ENCODE data around the gene LAMTOR4.
"Not testable (repeated sequence)": the region's sequence is repeated elsewhere in the genome, so short reads cannot be mapped to it uniquely, and the experiment has no call there.

Gene LAMTOR4

GRCh38 chr7:100173806-100174495 lies 25.2 kb downstream of the LAMTOR4 start:
- DNase-seq: no peak

GRCh38 chr7:100174582-100174981 lies 25.9 kb downstream of the LAMTOR4 start:
- no peak for DNase-seq

- no peak for DNase-seq
These were observed 26.7 kb downstream of the LAMTOR4 start for GRCh38 chr7:100175296-100175935.

GRCh38 chr7:100176096-100177044 lies 27.7 kb downstream of the LAMTOR4 start:
- DNase-seq: no peak

- DNase-seq: peak; percentile 97
These were observed 28.6 kb downstream of the LAMTOR4 start, which contains the start of the genes GPC2 and STAG3 for GRCh38 chr7:100177045-100178001. GPC2 (minus strand) TSS chr7:100177381; CDS start chr7:100177199, 182 bp downstream. STAG3 (plus strand) TSS chr7:100177918; CDS start chr7:100180557, 2,639 bp downstream.

- DNase-seq: not testable (repeated sequence)
These were observed 31.4 kb downstream of the LAMTOR4 start for GRCh38 chr7:100180084-100180483.

GRCh38 chr7:100182616-100183015 lies 33.9 kb downstream of the LAMTOR4 start:
- DNase-seq: not testable (repeated sequence)

GRCh38 chr7:100183090-100183489 lies 34.4 kb downstream of the LAMTOR4 start:
- not testable (repeated sequence) for DNase-seq

- no peak for DNase-seq
These were observed 37.0 kb downstream of the LAMTOR4 start for GRCh38 chr7:100185726-100186125.

- no peak for DNase-seq
These were observed 40.3 kb downstream of the LAMTOR4 start for GRCh38 chr7:100189061-100189460.

- DNase-seq: no peak
These were observed 41.5 kb downstream of the LAMTOR4 start for GRCh38 chr7:100190048-100190711.

GRCh38 chr7:100191775-100192174 lies 43.1 kb downstream of the LAMTOR4 start:
- no peak for DNase-seq

GRCh38 chr7:100192281-100192862 lies 43.7 kb downstream of the LAMTOR4 start:
- DNase-seq: not testable (repeated sequence)

GRCh38 chr7:100192969-100193368 lies 44.3 kb downstream of the LAMTOR4 start:
- no peak for DNase-seq

- no peak for DNase-seq
These were observed 46.5 kb downstream of the LAMTOR4 start for GRCh38 chr7:100195222-100195621.

- DNase-seq: not testable (repeated sequence)
These were observed 47.2 kb downstream of the LAMTOR4 start for GRCh38 chr7:100195901-100196322.

GRCh38 chr7:100198266-100198665 lies 49.5 kb downstream of the LAMTOR4 start:
- DNase-seq: no peak

- no peak for DNase-seq
These were observed 52.0 kb downstream of the LAMTOR4 start for GRCh38 chr7:100200693-100201092.

All from GF-D8 (cell line).